Measurements from ENCODE around the gene GPD1. TPM values are rescaled to one million over a fixed set of nuclear protein-coding genes. Genes with fewer than 3 reads are reported as not detected.

The GPD1 gene
- total RNA-seq, 1 experiment from 2014 or later, result 1.6 TPM

GRCh38 chr12:50077099-50077498 is 26.7 kb upstream of the GPD1 start:
- Histone ChIP-seq H3K9me3 (ENCODE audit: control insufficient read depth in 1 of 2, insufficient read depth in 1 of 2, low read depth in 1 of 2, low read length in 2 of 2) (no peaks in the 10 kb centered on the region), H3K9ac (ENCODE audit: low read length) (no peak overlapping the region), H3K79me2 (ENCODE audit: insufficient read depth, low read length) (no peaks in the 10 kb centered on the region), H3K9me2 (ENCODE audit: insufficient read depth) (no peaks in the 10 kb centered on the region), H4K20me1 (ENCODE audit: insufficient read depth) (no peaks in the 10 kb centered on the region; the same call in 1 of the 2 replicates), H3K27ac (ENCODE audit: low read depth, low read length) (no peak overlapping the region), H3K27me3 (ENCODE audit: insufficient read depth, low read length) (no peaks in the 10 kb centered on the region), H3K4me3 (replicated peaks in 1 of 2; ENCODE audit: low read depth in 1 of 2, low read length in 2 of 2) (no peak overlapping the region), H3K4me1 (ENCODE audit: control insufficient read depth in 1 of 2, insufficient read depth in 2 of 2, low read length in 2 of 2) (peaks cover 0 to 9% of the 10 kb centered on the region in 2 experiments; a peak in 1 of 4 replicates), H2AFZ (ENCODE audit: low read depth, low read length, poor library complexity, severe bottlenecking) (no peak overlapping the region), H3K36me3 (ENCODE audit: control insufficient read depth in 1 of 2, insufficient read depth in 2 of 2, low read length in 2 of 2) (0 out of 4 replicates have a peak, but pooled peaks cover 0 to 2% of the 10 kb centered on the region in 2 experiments), H3K4me2 (ENCODE audit: low read length) (no peak overlapping the region)
- ChIA-PET RAD21 (ENCODE audit: low non-redundant PET in 1 of 2, low total read pairs in 2 of 2, uncharacterized antibody in 2 of 2, unreplicated experiment in 2 of 2) (no interaction called here), POLR2A (no interaction called here), CTCF (interaction anchor here (1.4 kb wide), 1 partner anchor 8 kb away, joined by 6 read pairs; the partner anchor contains the start of gene SMARCD1)
- TF ChIP-seq RAD21 (IDR thresholded peaks at IDR 0.05; ENCODE audit: low read depth), result no peak
- no peak for TF ChIP-seq ATF3 (IDR thresholded peaks at IDR 0.05)
- no peak for TF ChIP-seq ELF1 (IDR thresholded peaks at IDR 0.05; ENCODE audit: borderline replicate concordance, low read depth)
- no peak for TF ChIP-seq EGR1 (IDR thresholded peaks at IDR 0.05; ENCODE audit: low read depth)
- no peak for TF ChIP-seq EZH2phosphoT487 (IDR thresholded peaks at IDR 0.05; ENCODE audit: borderline replicate concordance)
- TF ChIP-seq SRF (IDR thresholded peaks at IDR 0.05; ENCODE audit: low read depth), result no peak
- no peak for TF ChIP-seq ZFX (IDR thresholded peaks at IDR 0.05)
- TF ChIP-seq ZBTB33 (IDR thresholded peaks at IDR 0.05; ENCODE audit: extremely low read depth, insufficient replicate concordance, low read length), result no peak
- TF ChIP-seq YY1 (IDR thresholded peaks at IDR 0.05; ENCODE audit: extremely low read depth, insufficient replicate concordance, low read depth, low read length), result no peak
- TF ChIP-seq JUND (IDR thresholded peaks at IDR 0.05), result no peak
- no peak for TF ChIP-seq FOSL1 (IDR thresholded peaks at IDR 0.05; ENCODE audit: low read depth)
- no peak for TF ChIP-seq EZH2 (IDR thresholded peaks at IDR 0.05)
- TF ChIP-seq ZNF274 (IDR thresholded peaks at IDR 0.05; ENCODE audit: low read depth, low read length), result no peak
- TF ChIP-seq POLR2AphosphoS5 (IDR thresholded peaks at IDR 0.05; ENCODE audit: low read depth, low read length), result no peak
- no peak for TF ChIP-seq CEBPB (IDR thresholded peaks at IDR 0.05; ENCODE audit: low read depth)
- DNase-seq (ENCODE audit: low read depth, low spot score) (no peak), ATAC-seq (no peak)
- BruUV-seq (replicated peaks), result no TSS peak
- intact Hi-C loops (cut with micrococcal nuclease), result no loop called here

Data from HCT116 (cell line).